Natural killer cell treated with Interleukin-12 subunit alpha and Interleukin-12 subunit beta and Interleukin-15 and Interleukin-18, amount 100 ng/mL, for 72 hours (primary cell): Measurements from ENCODE around the gene HNRNPA3. TPM values are rescaled to one million over a fixed set of nuclear protein-coding genes. Genes with fewer than 3 reads are reported as not detected.

ENCODE experiments used
- ATAC-seq, 2 donors: fragments of 150-1000 bp; cut with Tn5 transposase in 1 of 2; sonication (Bioruptor Pico), chemical (Tn5 transposase) in 1 of 2; 2 replicates each; pipeline ENCODE4 v1.10.0; 2021
- DNase-seq: peaks from one replicate; pipeline ENCODE4 v3.0.0; 2022; ENCODE audit warnings: low spot score
- H3K27ac Mint-ChIP-seq, 2 donors: 1 replicate in 1 of 2; 2 replicates in 1 of 2; pipeline ENCODE4 v1.8.0; 2022; ENCODE audit warnings: mixed read lengths in 2 of 2, mild to moderate bottlenecking in 1 of 2, moderate library complexity in 1 of 2
- H3K27me3 Mint-ChIP-seq, 2 donors: 1 replicate in 1 of 2; 2 replicates in 1 of 2; pipeline ENCODE4 v1.8.0; 2022; ENCODE audit warnings: mixed read lengths in 2 of 2
- H3K36me3 Mint-ChIP-seq: one replicate; pipeline ENCODE4 v1.8.0; 2022; ENCODE audit warnings: mixed read lengths
- H3K4me1 Mint-ChIP-seq, 2 donors: 1 replicate in 1 of 2; 2 replicates in 1 of 2; pipeline ENCODE4 v1.8.0; 2022; ENCODE audit warnings: low read depth in 2 of 2, mixed read lengths in 2 of 2, mild to moderate bottlenecking in 1 of 2
- H3K4me3 Mint-ChIP-seq: one replicate; pipeline ENCODE4 v1.8.0; 2022; ENCODE audit warnings: mixed read lengths
- H3K9me3 Mint-ChIP-seq: 2 replicates; pipeline ENCODE4 v1.8.0; 2022; ENCODE audit warnings: mixed read lengths
- total RNA-seq, 2 donors: library from RNA; stranded (reverse); gene quantifications; one replicate each; pipeline ENCODE4 v1.2.3, GENCODE V29; 2022

Gene HNRNPA3
- 100 to 1,000 TPM; 170 to 282 TPM for total RNA-seq

DNA sequence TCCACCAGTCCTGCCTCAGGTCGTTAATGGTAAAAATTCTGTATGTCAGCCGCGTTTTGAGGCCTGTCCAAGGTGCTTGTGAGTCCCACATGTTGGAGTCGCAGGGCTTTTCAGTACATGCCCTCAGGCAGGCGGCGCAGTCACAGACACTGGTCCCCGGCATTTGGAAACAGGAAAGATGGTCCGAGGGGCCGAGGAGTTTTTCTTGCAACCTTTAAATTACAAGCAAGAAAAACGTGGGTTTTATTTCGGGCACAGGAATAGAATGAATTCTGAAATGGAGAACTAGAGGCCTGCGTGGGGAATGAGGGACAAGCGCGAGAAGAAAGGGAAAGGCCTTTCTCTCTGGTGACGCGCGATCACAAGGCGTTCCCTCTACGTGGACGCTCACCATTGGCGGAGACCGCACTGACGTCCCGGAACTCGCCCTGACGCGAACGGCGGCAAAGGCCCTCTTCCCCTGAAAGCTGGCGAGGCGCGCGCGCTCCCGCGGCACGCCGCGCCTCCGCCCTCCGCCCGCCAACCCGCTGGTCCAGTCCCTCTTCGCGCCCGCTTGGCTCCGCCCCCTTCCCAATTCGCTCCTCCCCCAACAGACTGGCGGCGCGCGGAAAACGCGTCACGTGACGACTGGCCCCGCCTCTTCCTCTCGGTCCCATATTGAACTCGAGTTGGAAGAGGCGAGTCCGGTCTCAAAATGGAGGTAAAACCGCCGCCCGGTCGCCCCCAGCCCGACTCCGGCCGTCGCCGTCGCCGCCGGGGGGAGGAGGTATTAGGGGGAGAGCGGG lies at the start of gene HNRNPA3:
TSS of gene HNRNPA3 (plus strand) at position 689 of the 785 bp plus-strand sequence. CDS start at position 695, 6 bp downstream.
- Mint-ChIP-seq H3K4me3 (peak within 1 kb of the TSS; percentile 93), H3K36me3 (peaks cover 35% of the 10 kb centered on the region), H3K9me3 (no peaks in the 10 kb centered on the region), H3K27me3 (no peaks in the 10 kb centered on the region), H3K4me1 (peaks cover 29 to 47% of the 10 kb centered on the region in 2 donors), H3K27ac (peak within 1 kb of the TSS; percentile 99)
- ATAC-seq (peak; percentile 94 to 95), DNase-seq (peak; percentile 100)

DNA sequence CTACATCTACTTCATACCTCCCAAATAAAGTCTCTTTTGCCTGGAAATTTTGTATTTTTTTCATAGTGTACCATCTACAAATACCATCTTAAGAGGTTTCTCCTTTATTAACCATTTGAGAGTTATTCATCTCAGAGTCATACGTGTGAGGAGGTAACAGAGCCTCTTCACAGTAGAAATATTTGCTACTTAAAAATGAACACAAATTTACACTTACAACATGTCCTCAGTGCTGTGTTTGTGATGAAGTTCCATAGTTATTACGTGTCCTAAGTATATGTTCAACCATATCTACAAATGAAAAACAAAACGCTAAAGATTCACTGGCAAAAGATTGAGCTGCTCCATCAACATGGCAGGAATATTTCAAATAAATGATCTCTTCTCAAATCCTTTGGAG lies 48.5 kb upstream of the HNRNPA3 start:
- Mint-ChIP-seq H3K27ac (no peak overlapping the region), H3K9me3 (no peaks in the 10 kb centered on the region), H3K27me3 (peaks cover 4 to 7% of the 10 kb centered on the region in 2 donors), H3K36me3 (no peaks in the 10 kb centered on the region), H3K4me3 (no peak overlapping the region), H3K4me1 (peaks cover 10 to 12% of the 10 kb centered on the region in 2 donors)
- ATAC-seq (no peak), DNase-seq (no peak)

DNA sequence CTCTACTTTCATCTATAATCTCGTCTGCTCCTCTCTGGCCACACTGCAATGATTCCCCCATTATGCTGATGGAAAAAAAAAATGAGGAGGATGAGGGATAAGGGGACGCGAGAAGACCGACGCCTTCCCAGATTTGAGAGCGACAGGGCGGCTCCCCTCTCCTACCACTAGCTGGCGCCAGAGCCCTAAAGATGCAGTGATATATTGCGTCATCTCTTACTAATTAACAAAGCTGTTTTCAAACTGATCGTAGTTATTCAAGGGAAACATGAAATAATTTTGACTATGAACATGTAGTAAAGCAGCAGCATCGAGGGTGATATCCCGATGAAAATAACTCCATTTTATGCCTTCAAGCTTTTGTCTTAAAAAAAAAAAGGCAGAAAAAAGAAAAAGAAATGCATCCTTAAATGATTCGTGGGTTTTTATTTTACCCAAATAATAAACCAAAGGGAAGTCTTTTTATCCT lies 48.0 kb upstream of the HNRNPA3 start:
- Mint-ChIP-seq H3K27me3 (peaks cover 4 to 7% of the 10 kb centered on the region in 2 donors), H3K4me1 (peaks cover 12 to 14% of the 10 kb centered on the region in 2 donors), H3K27ac (no peak overlapping the region), H3K4me3 (no peak overlapping the region), H3K9me3 (no peaks in the 10 kb centered on the region), H3K36me3 (no peaks in the 10 kb centered on the region)
- peak; percentile 79 for DNase-seq
- peak; percentile 73 to 89 for ATAC-seq

DNA sequence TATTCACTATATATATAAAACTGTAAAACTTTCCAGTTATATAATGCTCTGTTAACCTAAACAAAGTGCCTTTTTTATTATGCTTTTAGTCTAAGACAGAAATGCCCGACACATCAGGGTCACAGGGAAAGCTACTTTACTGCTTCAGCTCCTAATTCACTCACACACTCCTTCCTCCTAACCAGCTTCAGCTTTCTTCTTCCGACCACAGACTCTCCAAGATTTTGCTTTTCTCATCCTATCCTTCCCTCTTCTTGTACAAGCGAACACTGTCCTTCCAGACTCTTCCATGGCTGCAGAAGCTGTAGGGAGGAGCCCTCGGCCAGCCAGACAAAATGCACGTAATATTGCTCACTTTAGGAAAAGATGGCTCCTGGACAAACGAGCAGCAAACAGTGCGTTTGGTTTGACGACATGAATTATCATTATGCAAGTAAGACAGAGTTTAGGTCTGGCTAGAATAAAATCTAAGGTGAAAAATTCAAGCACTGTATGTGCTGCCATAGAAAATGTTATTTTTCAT lies 47.5 kb upstream of the HNRNPA3 start:
- no peaks in the 10 kb centered on the region for H3K9me3 Mint-ChIP-seq
- peak in 1 of 2 donors; percentile 17 for ATAC-seq
- H3K27ac Mint-ChIP-seq = no peak overlapping the region
- H3K4me1 Mint-ChIP-seq = peaks cover 16 to 19% of the 10 kb centered on the region in 2 donors
- H3K36me3 Mint-ChIP-seq = no peaks in the 10 kb centered on the region
- DNase-seq = no peak
- H3K4me3 Mint-ChIP-seq = no peak overlapping the region
- H3K27me3 Mint-ChIP-seq = peaks cover 4 to 7% of the 10 kb centered on the region in 2 donors

DNA sequence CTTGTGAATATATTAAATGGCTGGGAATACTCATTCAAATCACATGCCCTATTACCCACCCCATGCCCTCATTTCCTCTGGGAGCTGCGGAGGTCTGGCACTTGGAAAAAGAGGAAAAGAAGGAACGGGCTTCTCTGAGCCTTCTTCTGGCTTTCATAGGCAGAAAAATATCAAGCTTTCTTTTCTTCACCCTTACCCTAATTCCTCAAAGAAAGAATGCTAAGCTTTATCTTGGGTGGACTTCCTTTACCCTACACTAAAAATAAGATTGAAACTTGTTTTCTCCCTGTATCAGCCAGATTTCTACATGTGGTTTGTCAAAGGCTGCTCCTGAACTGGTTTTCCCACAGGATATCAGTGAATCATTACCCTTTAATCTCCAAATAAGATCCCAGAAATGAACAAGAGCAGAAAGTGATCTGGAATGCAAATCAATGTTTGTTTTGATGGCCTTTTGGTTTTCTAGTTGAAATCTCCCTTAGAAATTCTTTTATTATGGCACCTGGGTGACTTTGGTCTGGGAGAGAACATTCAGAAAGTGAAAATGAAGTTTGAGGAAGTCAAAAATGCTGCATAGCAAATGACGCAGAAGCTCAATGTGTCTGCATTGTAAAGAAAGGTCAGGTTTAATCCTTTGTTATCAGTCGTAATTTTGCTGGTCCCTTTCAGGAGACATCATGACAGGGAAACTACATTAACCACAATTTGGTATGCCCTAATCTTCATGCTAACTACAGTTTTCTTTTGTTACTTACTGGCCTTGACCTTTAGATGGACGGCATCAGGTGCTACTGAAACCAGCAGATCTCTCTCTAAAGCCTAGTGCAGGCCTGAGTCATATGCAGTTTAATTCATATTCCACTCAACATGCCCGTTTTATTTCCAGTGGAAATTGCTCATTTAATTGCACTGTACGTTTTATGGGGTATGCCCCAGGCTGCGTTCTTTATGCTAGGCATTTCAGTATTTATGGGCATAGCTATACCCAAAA lies 46.6 kb upstream of the HNRNPA3 start:
- Mint-ChIP-seq H3K4me1 (peaks cover 16 to 22% of the 10 kb centered on the region in 2 donors), H3K4me3 (peak overlapping the region; percentile 78), H3K27me3 (no peaks in the 10 kb centered on the region), H3K36me3 (no peaks in the 10 kb centered on the region), H3K27ac (peak overlapping the region in 1 of 2 donors; percentile 48), H3K9me3 (no peaks in the 10 kb centered on the region)
- ATAC-seq (peak; percentile 46 to 51), DNase-seq (no peak)

DNA sequence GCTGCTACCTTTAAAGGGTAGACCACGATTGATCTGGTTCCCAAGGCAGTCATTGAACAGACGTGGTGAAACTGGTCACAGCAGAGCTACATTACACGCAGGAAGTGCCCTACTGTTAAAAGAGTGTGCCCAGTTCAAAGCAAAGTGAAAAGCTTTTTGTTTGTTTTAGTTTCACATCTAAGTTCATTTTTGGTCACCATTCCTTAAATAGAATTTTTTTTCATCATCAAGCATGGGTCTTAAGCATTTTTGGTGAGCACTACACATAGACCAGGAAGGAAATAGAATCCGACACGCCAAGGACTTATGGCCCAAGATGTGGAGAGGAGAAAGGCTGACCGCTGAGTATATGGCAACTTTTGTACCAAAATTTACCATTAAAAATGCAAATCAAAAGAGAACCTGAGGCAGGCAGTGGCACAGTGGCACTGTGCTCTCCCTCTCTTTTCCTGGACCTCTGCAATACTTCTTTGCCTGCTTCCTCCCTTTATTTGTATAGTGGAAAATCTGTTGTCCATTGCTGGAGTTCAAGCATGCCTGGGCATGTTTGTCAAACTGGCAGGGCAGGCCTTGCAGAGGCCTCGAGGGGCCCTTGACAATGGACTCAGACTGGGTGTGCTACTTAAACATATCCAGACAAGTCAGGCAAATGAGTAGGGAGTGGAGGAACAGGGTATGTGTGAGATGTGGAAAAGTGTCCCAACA lies 42.6 kb upstream of the HNRNPA3 start:
- Mint-ChIP-seq H3K4me1 (peaks cover 16 to 22% of the 10 kb centered on the region in 2 donors), H3K36me3 (no peaks in the 10 kb centered on the region), H3K9me3 (no peaks in the 10 kb centered on the region), H3K27ac (peak overlapping the region in 1 of 2 donors; percentile 75), H3K27me3 (peaks cover 0 to 3% of the 10 kb centered on the region in 2 donors), H3K4me3 (no peak overlapping the region)
- no peak for DNase-seq
- ATAC-seq = peak in 1 of 2 donors; percentile 62

DNA sequence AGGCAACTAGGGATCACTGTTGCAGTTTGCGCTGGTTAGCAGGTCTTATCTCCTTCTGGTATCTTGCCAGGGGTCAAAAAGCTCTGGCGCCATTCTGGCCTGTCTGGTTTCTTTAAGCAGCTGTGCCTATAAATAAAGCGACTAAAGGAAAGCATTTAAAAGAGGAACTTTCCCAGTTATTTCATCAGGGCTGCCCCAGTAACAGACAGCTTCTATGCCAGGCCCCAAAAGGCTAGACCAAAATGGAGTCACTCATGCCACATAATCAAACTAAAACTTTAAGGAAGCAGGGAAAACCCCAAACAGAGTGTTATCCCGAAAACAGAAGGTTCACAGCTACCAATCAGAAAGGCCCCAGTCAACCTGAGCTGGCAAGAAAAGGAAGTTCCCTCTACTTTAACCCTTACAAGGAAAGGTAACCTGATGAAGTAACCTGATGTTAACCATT lies 41.2 kb upstream of the HNRNPA3 start:
- no peak for ATAC-seq
- DNase-seq = no peak
- Mint-ChIP-seq H3K4me3 (no peak overlapping the region), H3K27ac (no peak overlapping the region), H3K36me3 (no peaks in the 10 kb centered on the region), H3K27me3 (peaks cover 0 to 3% of the 10 kb centered on the region in 2 donors), H3K4me1 (peaks cover 16 to 25% of the 10 kb centered on the region in 2 donors), H3K9me3 (no peaks in the 10 kb centered on the region)

DNA sequence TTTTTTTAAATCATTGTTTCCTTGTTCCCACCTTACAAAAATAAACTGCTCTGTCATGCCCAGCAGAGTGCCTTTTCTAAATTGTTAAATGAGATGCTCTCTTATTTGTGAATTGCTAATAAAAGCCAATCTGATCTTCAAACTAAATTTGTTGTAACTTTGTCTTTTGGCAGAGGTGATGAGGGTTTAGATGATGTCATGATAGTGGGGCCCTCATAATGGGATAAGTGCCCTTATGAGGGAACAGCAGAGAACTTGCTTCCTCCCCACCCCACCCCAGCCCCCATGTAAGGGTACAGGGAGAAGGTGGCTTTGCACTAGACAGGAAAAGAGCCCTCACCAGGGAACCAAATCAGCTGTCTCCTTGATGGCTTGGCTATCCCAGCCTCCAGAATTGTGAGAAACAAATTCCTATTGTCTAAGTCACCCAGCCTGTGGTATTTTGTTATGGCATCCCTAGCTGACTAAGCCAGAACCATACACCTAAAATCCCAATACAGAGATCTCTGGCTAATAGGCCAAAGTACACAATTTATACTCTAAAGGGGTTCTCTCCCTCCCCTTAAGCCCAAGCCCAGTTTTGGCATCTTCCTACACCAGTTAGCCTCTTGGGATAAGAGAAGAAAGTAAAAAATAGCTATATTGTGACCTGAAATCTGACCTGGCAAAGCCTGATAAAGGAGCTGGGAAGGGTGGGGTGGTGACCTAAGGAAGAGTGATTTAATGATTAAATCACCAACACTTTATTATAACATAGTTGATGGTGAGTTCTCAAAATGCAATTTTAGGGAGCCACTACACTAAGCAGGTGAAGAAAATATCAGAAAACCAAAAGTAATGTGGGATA lies 40.3 kb upstream of the HNRNPA3 start:
- no peak overlapping the region for H3K4me3 Mint-ChIP-seq
- ATAC-seq = no peak
- H3K27ac Mint-ChIP-seq = no peak overlapping the region
- peaks cover 0 to 3% of the 10 kb centered on the region in 2 donors for H3K27me3 Mint-ChIP-seq
- no peaks in the 10 kb centered on the region for H3K9me3 Mint-ChIP-seq
- DNase-seq = no peak
- H3K36me3 Mint-ChIP-seq = no peaks in the 10 kb centered on the region
- H3K4me1 Mint-ChIP-seq = peaks cover 13 to 21% of the 10 kb centered on the region in 2 donors

DNA sequence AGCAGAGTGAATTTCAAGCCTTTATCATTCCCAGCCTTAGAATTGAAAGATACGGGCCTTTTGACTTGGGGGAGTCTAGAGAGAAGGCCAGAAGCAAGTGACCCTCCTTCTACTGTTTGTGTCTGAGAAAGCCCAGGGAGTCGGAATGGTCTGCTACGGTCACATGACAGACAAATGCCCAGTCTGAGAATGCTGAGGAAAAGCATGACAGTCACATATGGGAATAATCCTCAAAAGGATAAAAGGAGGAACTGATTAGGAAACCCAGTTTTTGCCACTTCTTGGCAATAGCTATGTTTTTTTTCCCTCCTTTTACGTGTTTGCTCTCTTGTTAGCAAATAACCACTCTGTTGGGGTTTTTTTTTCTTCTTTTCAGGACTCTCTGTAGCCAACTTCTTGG lies 38.1 kb upstream of the HNRNPA3 start:
- ATAC-seq = no peak
- no peaks in the 10 kb centered on the region for H3K36me3 Mint-ChIP-seq
- H3K27me3 Mint-ChIP-seq = peaks cover 0 to 3% of the 10 kb centered on the region in 2 donors
- no peak overlapping the region for H3K4me3 Mint-ChIP-seq
- H3K27ac Mint-ChIP-seq = no peak overlapping the region
- no peaks in the 10 kb centered on the region for H3K9me3 Mint-ChIP-seq
- DNase-seq = no peak
- peaks cover 12 to 20% of the 10 kb centered on the region in 2 donors for H3K4me1 Mint-ChIP-seq

DNA sequence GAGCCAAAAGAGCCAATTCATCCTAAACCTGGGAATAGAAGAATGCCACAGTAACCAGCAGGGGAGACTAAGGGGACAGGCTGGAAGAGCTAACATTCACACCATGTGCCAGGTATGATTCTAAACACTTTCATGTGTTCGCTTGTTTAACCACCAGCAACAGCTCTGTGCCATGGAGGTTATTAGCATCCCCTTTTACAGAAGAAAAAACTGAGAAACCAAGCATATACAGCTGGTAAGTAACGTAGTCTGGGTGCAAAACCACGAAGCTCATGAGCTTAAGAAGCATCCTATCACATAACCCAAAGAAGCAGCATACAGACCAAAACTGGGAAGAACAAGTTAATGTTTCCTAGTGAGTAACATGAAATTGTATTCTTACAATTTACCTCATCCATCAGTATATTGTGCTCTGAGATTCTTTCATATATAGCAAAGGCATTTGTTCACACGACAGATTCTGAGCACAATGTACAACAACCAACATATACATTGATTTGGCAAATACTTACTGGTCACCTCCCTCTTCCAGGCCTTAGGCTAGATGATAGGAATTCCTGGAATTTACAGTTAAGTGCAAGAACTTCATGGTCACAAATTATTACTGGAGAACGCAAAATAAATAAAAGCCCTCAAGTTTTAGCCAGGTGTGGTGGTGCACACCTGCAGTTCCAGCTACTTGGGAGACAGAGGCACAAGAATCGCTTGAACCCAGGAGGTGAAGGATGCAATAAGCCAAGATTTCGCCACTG lies 36.5 kb upstream of the HNRNPA3 start:
- ATAC-seq (no peak), DNase-seq (no peak)
- Mint-ChIP-seq H3K27ac (no peak overlapping the region), H3K27me3 (peaks cover 0 to 3% of the 10 kb centered on the region in 2 donors), H3K4me1 (peaks cover 8 to 11% of the 10 kb centered on the region in 2 donors), H3K9me3 (no peaks in the 10 kb centered on the region), H3K4me3 (no peak overlapping the region), H3K36me3 (no peaks in the 10 kb centered on the region)

DNA sequence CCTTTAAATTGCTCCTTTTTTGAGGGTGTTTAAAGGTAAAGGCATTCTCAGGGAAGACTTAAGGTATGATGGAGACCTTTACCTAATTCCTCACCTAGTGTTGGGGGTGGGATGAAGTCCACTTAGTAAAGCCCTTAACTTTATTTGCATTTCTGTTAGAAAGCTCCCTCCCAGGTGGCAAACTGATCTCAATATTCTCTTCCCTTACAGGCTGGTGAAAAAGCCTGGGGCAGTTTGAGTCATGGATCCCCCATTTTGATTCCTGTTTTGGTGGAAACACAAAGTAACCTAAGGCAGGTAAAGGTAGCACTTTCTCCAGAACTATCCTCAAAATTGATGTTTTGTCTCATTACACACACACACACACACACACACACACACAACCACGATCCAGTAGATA lies 33.8 kb upstream of the HNRNPA3 start:
- ATAC-seq = no peak

DNA sequence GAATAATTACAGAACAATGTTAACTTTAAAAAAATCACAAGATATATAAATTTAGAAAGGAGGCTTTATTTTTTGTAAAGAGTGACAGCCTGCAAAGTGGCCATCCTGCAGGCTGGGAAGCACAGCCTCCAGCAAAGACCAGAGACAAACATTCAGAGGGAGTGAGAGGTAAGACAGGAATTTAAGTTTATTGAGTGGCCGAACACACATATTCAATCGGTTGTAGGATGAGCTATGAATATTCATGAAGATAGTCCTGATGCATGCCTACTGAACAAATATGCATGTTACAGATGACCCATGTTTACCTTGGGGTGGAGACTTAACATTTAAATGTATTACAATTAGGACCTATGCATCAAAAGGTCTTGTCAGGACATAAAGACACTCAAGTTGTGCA lies 33.4 kb upstream of the HNRNPA3 start:
- Mint-ChIP-seq H3K27ac (no peak overlapping the region), H3K4me3 (no peak overlapping the region), H3K27me3 (peaks cover 5 to 6% of the 10 kb centered on the region in 2 donors), H3K36me3 (no peaks in the 10 kb centered on the region), H3K4me1 (peaks cover 8 to 11% of the 10 kb centered on the region in 2 donors), H3K9me3 (no peaks in the 10 kb centered on the region)
- no peak for DNase-seq
- no peak for ATAC-seq

More for the DNA sequence above, 33.8 kb upstream of the HNRNPA3 start:
- Mint-ChIP-seq H3K36me3 (no peaks in the 10 kb centered on the region), H3K4me1 (peaks cover 8 to 11% of the 10 kb centered on the region in 2 donors), H3K4me3 (no peak overlapping the region), H3K9me3 (no peaks in the 10 kb centered on the region), H3K27me3 (peaks cover 5 to 6% of the 10 kb centered on the region in 2 donors), H3K27ac (no peak overlapping the region)
- DNase-seq = no peak
